Vagina (tissue), 2 donors: ENCODE measurements around the gene EYA4. TPM values are rescaled to one million over a fixed set of nuclear protein-coding genes. Genes with fewer than 3 reads are reported as not detected.

ENCODE experiments used
- DNase-seq, 2 donors: peaks; one replicate each; pipeline ENCODE4 v3.0.0-alpha.2; 2017; ENCODE audit errors: extremely low spot score in 2 of 2
- H3K27ac ChIP-seq: fragments of 200-600 bp; sonication (generic); one replicate; pipeline ENCODE4 v1.5.1; 2019
- H3K27me3 ChIP-seq: fragments of 200-600 bp; sonication (generic); one replicate; pipeline ENCODE4 v1.5.1; 2019
- H3K36me3 ChIP-seq, 2 donors: fragments of 200-600 bp; sonication (generic); one replicate each; pipeline ENCODE4 v1.5.1; 2017 to 2019
- H3K4me1 ChIP-seq: fragments of 200-600 bp; sonication (generic); one replicate; pipeline ENCODE4 v1.5.1; 2019
- H3K4me3 ChIP-seq, 2 donors: fragments of 200-600 bp; sonication (generic); 1 replicate in 1 of 2; 2 replicates in 1 of 2; pipeline ENCODE4 v1.5.1; 2016 to 2019
- H3K9me3 ChIP-seq: fragments of 200-600 bp; sonication (generic); one replicate; pipeline ENCODE4 v1.5.1; 2019
- POLR2A ChIP-seq, 2 donors: fragments of 450-650 bp; IDR thresholded peaks; one replicate each; pipeline ENCODE4 v1.6.1; 2017; ENCODE audit warnings: antibody characterized with exemption in 2 of 2, mild to moderate bottlenecking in 2 of 2, moderate library complexity in 2 of 2
- POLR2AphosphoS5 ChIP-seq, 2 donors: sonication (generic); formaldehyde crosslinking; IDR thresholded peaks; one replicate each; pipeline ENCODE4 v1.9.0; 2017; ENCODE audit warnings: antibody characterized with exemption in 2 of 2, mild to moderate bottlenecking in 2 of 2, low read depth in 1 of 2; ENCODE audit not compliant: insufficient read depth in 1 of 2
- intact Hi-C: fragments of 100-400 bp; cut with DNase I; formaldehyde crosslinking; loops from one replicate; pipeline ENCODE4 v1.15.1; 2023
- total RNA-seq: library from RNA; depleted of rRNA; stranded (reverse); fragments of >200 nt; gene quantifications from one replicate; pipeline ENCODE4 v1.2.3, GENCODE V29; 2016
- TF ChIP-seq, protein P1 (sequence below), 3 experiments: fragments of 450-650 bp in 2 of 3; fragments of 200-600 bp in 1 of 3; sonication (generic) in 1 of 3; IDR thresholded peaks; one replicate each; pipeline ENCODE4 v1.5.1; 2017 to 2019; ENCODE audit warnings: antibody characterized with exemption in 3 of 3, mild to moderate bottlenecking in 2 of 3, moderate library complexity in 2 of 3

Gene EYA4
- total RNA-seq, 1 donor from 2014 or later = 18.7 TPM

DNA sequence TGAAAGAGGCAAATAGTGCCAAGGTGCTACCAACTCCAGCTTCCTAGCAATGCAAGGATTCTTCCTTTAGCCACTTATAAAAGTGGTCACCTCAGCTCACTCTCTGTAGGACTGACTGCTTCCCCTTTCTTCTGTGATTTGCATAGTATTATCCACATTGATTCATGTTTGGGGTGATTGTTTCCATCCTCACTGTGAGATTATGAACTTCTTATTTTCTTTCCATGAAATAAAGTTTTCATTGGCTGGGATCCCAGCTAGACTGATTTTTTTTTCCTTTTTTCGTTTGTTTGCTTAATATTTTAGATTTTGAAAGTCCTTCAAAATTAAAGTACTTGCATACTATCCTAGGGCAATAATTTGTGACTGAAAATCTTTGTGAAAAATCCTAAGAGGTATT lies 50.5 kb downstream of the EYA4 start:
- no peaks in the 10 kb centered on the region for H3K27me3 ChIP-seq
- H3K4me1 ChIP-seq = no peaks in the 10 kb centered on the region
- H3K4me3 ChIP-seq = no peak overlapping the region

DNA sequence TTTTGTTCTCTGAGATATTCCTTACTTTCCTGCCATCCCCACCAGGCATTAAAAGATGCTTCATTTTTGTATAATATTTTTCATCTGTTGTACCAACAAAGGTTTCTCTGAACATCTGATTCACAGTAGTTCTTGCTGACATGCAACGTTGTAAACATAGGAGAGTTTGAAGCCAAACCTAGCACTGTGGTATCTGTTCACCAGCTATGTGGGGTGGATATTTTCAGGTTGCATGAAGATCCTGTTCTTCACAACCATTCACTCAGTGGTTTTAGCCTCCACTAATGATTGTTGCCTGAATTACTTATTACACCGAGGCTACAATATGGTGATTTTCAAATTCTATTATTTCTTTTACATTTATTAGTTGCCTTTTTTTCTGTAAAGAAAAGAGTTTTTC lies 56.5 kb downstream of the EYA4 start:
- H3K27me3 ChIP-seq = no peaks in the 10 kb centered on the region
- H3K4me3 ChIP-seq = no peak overlapping the region

More for the DNA sequence above, 50.5 kb downstream of the EYA4 start:
- H3K36me3 ChIP-seq = no peaks in the 10 kb centered on the region
- intact Hi-C loops = no loop called here
- DNase-seq = no peak
- no peaks in the 10 kb centered on the region for H3K9me3 ChIP-seq
- TF ChIP-seq, protein P1, sequence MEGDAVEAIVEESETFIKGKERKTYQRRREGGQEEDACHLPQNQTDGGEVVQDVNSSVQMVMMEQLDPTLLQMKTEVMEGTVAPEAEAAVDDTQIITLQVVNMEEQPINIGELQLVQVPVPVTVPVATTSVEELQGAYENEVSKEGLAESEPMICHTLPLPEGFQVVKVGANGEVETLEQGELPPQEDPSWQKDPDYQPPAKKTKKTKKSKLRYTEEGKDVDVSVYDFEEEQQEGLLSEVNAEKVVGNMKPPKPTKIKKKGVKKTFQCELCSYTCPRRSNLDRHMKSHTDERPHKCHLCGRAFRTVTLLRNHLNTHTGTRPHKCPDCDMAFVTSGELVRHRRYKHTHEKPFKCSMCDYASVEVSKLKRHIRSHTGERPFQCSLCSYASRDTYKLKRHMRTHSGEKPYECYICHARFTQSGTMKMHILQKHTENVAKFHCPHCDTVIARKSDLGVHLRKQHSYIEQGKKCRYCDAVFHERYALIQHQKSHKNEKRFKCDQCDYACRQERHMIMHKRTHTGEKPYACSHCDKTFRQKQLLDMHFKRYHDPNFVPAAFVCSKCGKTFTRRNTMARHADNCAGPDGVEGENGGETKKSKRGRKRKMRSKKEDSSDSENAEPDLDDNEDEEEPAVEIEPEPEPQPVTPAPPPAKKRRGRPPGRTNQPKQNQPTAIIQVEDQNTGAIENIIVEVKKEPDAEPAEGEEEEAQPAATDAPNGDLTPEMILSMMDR (IDR thresholded peaks at IDR 0.05) = no peak
- TF ChIP-seq POLR2AphosphoS5 (IDR thresholded peaks at IDR 0.05; ENCODE audit: insufficient read depth in 1 of 2, low read depth in 1 of 2) = no peak
- no peak for TF ChIP-seq POLR2A (IDR thresholded peaks at IDR 0.05)
- no peak overlapping the region for H3K27ac ChIP-seq

DNA sequence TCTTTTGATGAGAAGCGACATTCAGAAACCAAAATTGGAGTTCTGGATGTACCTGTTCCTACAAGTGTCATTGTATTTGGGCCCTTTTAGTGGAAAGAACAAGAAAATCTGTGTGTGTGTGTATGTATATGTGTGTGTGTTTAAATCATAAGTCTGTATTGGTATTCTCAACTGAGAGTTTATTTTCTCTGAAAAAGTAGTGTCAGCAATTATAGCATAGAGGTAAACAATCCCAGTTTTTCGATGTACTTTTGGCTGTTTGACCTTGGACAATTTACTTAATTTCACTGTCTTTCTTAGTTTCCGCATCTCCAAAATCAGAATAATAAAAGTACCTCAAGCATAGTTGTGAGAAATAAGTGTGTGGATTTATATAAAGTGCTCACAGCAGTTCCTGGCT lies 57.2 kb downstream of the EYA4 start:
- no peak for DNase-seq
- intact Hi-C loops = no loop called here
- TF ChIP-seq, protein P1 (IDR thresholded peaks at IDR 0.05) = no peak
- no peak for TF ChIP-seq POLR2A (IDR thresholded peaks at IDR 0.05)
- no peak for TF ChIP-seq POLR2AphosphoS5 (IDR thresholded peaks at IDR 0.05; ENCODE audit: insufficient read depth in 1 of 2, low read depth in 1 of 2)
- H3K4me1 ChIP-seq = no peaks in the 10 kb centered on the region
- H3K27ac ChIP-seq = no peak overlapping the region
- no peaks in the 10 kb centered on the region for H3K9me3 ChIP-seq
- no peaks in the 10 kb centered on the region for H3K36me3 ChIP-seq
- no peaks in the 10 kb centered on the region for H3K27me3 ChIP-seq
- no peak overlapping the region for H3K4me3 ChIP-seq

More for the DNA sequence above, 56.5 kb downstream of the EYA4 start:
- Histone ChIP-seq H3K4me1 (no peaks in the 10 kb centered on the region), H3K9me3 (no peaks in the 10 kb centered on the region), H3K27ac (no peak overlapping the region), H3K36me3 (no peaks in the 10 kb centered on the region)
- TF ChIP-seq, protein P1 (IDR thresholded peaks at IDR 0.05) = no peak
- TF ChIP-seq POLR2AphosphoS5 (IDR thresholded peaks at IDR 0.05; ENCODE audit: insufficient read depth in 1 of 2, low read depth in 1 of 2) (no peak), POLR2A (IDR thresholded peaks at IDR 0.05) (no peak)
- DNase-seq = no peak
- intact Hi-C loops = no loop called here

DNA sequence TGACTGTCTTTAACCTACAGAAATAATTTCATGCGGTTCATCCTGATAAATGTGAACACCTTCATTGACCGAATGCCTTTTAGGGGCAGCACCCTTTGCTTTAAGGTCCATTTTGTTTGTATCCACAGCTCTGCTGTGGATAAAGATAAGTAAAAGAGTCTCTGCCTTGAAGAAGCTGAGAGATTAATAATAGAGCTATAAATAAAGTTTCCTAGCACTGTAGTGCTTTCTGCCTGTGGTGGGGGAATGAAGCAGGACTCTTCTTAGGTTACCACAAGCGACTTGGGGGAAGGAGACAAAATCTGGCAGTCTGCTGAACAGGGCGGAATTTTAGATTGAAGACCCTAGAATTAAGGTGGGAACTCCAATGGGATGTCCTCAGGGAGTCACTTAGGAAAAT lies 57.6 kb downstream of the EYA4 start:
- Histone ChIP-seq H3K36me3 (no peaks in the 10 kb centered on the region), H3K27me3 (no peaks in the 10 kb centered on the region), H3K4me3 (no peak overlapping the region), H3K4me1 (no peaks in the 10 kb centered on the region), H3K9me3 (no peaks in the 10 kb centered on the region), H3K27ac (no peak overlapping the region)
- TF ChIP-seq POLR2A (IDR thresholded peaks at IDR 0.05) (no peak), POLR2AphosphoS5 (IDR thresholded peaks at IDR 0.05; ENCODE audit: insufficient read depth in 1 of 2, low read depth in 1 of 2) (no peak)
- TF ChIP-seq, protein P1 (IDR thresholded peaks at IDR 0.05) = no peak
- intact Hi-C loops = no loop called here
- DNase-seq = no peak

DNA sequence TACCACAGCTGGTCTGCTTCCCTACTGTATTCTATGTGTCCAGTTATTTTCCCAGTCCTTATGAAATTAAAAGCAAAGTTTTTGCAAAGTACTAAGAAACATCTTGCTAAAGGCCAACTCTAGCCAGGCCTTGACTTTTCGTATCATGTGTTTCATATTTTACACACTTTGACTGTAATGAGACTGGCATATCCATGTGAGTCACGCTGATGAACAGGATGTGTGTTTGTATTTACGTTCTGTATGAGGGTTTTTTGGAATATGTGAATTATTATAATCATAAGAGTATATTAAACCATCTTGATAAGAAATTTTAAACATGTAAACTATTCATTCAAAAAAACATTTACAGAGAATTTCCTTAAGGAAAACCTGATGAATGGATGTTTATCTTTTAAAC lies 59.7 kb downstream of the EYA4 start:
- H3K36me3 ChIP-seq = no peaks in the 10 kb centered on the region
- intact Hi-C loops = no loop called here
- H3K4me3 ChIP-seq = no peak overlapping the region
- TF ChIP-seq POLR2AphosphoS5 (IDR thresholded peaks at IDR 0.05; ENCODE audit: insufficient read depth in 1 of 2, low read depth in 1 of 2) = no peak
- TF ChIP-seq, protein P1 (IDR thresholded peaks at IDR 0.05) = no peak
- TF ChIP-seq POLR2A (IDR thresholded peaks at IDR 0.05) = no peak
- no peaks in the 10 kb centered on the region for H3K27me3 ChIP-seq
- no peaks in the 10 kb centered on the region for H3K9me3 ChIP-seq
- no peak for DNase-seq
- no peak overlapping the region for H3K27ac ChIP-seq
- H3K4me1 ChIP-seq = no peaks in the 10 kb centered on the region
